B cell (primary cell): Measurements from ENCODE around the gene C13orf42.

Experiments
- CTCF ChIP-seq: fragments of 200-600 bp; IDR thresholded peaks from one replicate; pipeline ENCODE4 v1.8.0; 2022; ENCODE audit warnings: antibody characterized with exemption, mild to moderate bottlenecking
- EZH2 ChIP-seq: IDR thresholded peaks from 2 replicates; pipeline ENCODE4 v1.6.1; 2012; ENCODE audit warnings: borderline replicate concordance, low read depth, mild to moderate bottlenecking, moderate library complexity, low read length; ENCODE audit not compliant: insufficient read depth, poor library complexity, severe bottlenecking

DNA sequence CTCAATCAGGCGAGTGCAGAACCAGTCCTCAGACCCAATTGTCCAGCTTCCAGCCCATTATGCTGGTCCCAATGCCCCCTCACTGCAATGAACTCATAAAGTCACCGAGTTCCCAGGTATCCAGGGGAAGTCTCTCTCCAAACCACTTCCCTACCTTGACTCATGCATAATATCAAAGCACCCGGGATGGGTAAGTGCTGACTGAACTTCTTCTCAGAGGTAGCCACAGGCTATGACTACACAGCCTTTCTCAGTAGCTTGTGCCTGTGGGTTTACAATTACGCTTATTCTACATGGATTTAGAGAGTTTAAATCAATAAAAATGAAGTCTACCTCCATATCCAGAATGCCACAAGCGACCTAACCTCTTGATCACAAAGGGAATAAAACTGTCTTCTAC lies 1.7 kb upstream of the C13orf42 start:
- TF ChIP-seq CTCF (no peak), EZH2 (no peak)
